ENCODE results near the gene RUVBL1.

The RUVBL1 gene

DNA sequence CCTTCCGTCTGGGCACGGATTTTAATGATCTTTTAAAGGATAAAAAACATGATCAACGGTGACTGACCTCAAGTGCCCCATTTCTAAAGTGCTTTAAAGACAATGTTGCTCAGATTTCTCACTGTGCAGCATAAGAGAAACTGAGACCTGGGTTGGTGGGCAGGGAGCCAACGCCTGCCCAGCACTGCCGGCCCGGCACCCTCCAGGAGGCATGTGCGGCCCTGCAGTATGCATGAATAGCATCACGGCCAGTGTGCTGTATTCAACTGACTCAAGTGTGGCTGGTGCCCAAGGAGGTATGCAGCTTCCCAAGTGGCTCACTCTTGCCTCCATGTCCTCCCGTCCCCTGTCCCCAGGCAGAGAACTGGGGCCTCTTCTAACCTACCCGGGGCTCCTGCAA lies 41.1 kb downstream of the RUVBL1 start:
- H2AK5ac ChIP-seq (ENCODE audit: low read length, severe bottlenecking): peak overlapping the region; percentile 36
- H4K91ac ChIP-seq (ENCODE audit: low read length): no peak overlapping the region
- H3K23ac ChIP-seq (ENCODE audit: low read length in 2 of 2): no peak overlapping the region
- 96% methylated on average over 8 of the region's 10 CpGs for WGBS
- H3K14ac ChIP-seq (ENCODE audit: low read length in 2 of 2): no peak overlapping the region
- no peak overlapping the region for H3K4ac ChIP-seq (ENCODE audit: low read depth in 1 of 2, low read length in 2 of 2)
- H3K18ac ChIP-seq (ENCODE audit: low read depth in 1 of 2, low read length in 2 of 2): no peak overlapping the region
- peaks cover 40% of the 10 kb centered on the region for H3K4me1 ChIP-seq (ENCODE audit: control insufficient read depth, insufficient read depth, low read depth, low read length)
- no peak overlapping the region for H2AFZ ChIP-seq (ENCODE audit: low read depth, low read length)
- no peak overlapping the region for H3K9ac ChIP-seq (ENCODE audit: low read length)
- no peak overlapping the region for H3K4me3 ChIP-seq (ENCODE audit: insufficient read depth in 1 of 2, low read depth in 1 of 2, low read length in 2 of 2)
- H2BK5ac ChIP-seq (ENCODE audit: low read depth, low read length, poor library complexity, severe bottlenecking): no peak overlapping the region
- no peak overlapping the region for H2BK12ac ChIP-seq (ENCODE audit: low read length in 2 of 2)
- no peaks in the 10 kb centered on the region for H3K9me3 ChIP-seq (ENCODE audit: control insufficient read depth, low read length)
- peak overlapping the region; percentile 32 for H3K27ac ChIP-seq (ENCODE audit: low read length, poor library complexity, severe bottlenecking)
- H2BK15ac ChIP-seq (ENCODE audit: low read depth, poor library complexity, severe bottlenecking): no peak overlapping the region
- H3K36me3 ChIP-seq (ENCODE audit: control insufficient read depth in 1 of 2, insufficient read depth in 2 of 2, low read depth in 1 of 2, low read length in 2 of 2): peaks cover 43 to 47% of the 10 kb centered on the region in 2 experiments
- H3K79me1 ChIP-seq (replicated peaks; ENCODE audit: low read length, poor library complexity, severe bottlenecking): peaks cover 5% of the 10 kb centered on the region
- no peak overlapping the region for H3K4me2 ChIP-seq (ENCODE audit: low read length, poor library complexity, severe bottlenecking)
- no peak overlapping the region for H4K8ac ChIP-seq (ENCODE audit: low read length)
- no peak for DNase-seq
- no peaks in the 10 kb centered on the region for H3K27me3 ChIP-seq (ENCODE audit: control insufficient read depth in 1 of 2, insufficient read depth in 1 of 2, low read length in 2 of 2)
- H2BK120ac ChIP-seq (ENCODE audit: low read depth, low read length): no peak overlapping the region

- H3K4me2 ChIP-seq (ENCODE audit: low read length, poor library complexity, severe bottlenecking): no peak overlapping the region
- no peak overlapping the region for H2AFZ ChIP-seq (ENCODE audit: low read depth, low read length)
- H3K4ac ChIP-seq (ENCODE audit: low read depth in 1 of 2, low read length in 2 of 2): no peak overlapping the region
- H3K4me3 ChIP-seq (ENCODE audit: insufficient read depth in 1 of 2, low read depth in 1 of 2, low read length in 2 of 2): no peak overlapping the region
- WGBS: 73% methylated on average over 2 of the region's 4 CpGs
- no peaks in the 10 kb centered on the region for H3K9me3 ChIP-seq (ENCODE audit: control insufficient read depth, low read length)
- H3K9ac ChIP-seq (ENCODE audit: low read length): no peak overlapping the region
- DNase-seq: peak; percentile 40
- no peak overlapping the region for H4K91ac ChIP-seq (ENCODE audit: low read length)
- no peaks in the 10 kb centered on the region for H3K27me3 ChIP-seq (ENCODE audit: control insufficient read depth in 1 of 2, insufficient read depth in 1 of 2, low read length in 2 of 2)
- no peak overlapping the region for H2AK5ac ChIP-seq (ENCODE audit: low read length, severe bottlenecking)
- H3K79me1 ChIP-seq (replicated peaks; ENCODE audit: low read length, poor library complexity, severe bottlenecking): peaks cover 6% of the 10 kb centered on the region
- peaks cover 36 to 41% of the 10 kb centered on the region in 2 experiments for H3K36me3 ChIP-seq (ENCODE audit: control insufficient read depth in 1 of 2, insufficient read depth in 2 of 2, low read depth in 1 of 2, low read length in 2 of 2)
- no peak overlapping the region for H3K14ac ChIP-seq (ENCODE audit: low read length in 2 of 2)
- no peak overlapping the region for H4K8ac ChIP-seq (ENCODE audit: low read length)
- H3K18ac ChIP-seq (ENCODE audit: low read depth in 1 of 2, low read length in 2 of 2): no peak overlapping the region
- no peak overlapping the region for H2BK5ac ChIP-seq (ENCODE audit: low read depth, low read length, poor library complexity, severe bottlenecking)
- H2BK120ac ChIP-seq (ENCODE audit: low read depth, low read length): no peak overlapping the region
- no peak overlapping the region for H2BK15ac ChIP-seq (ENCODE audit: low read depth, poor library complexity, severe bottlenecking)
- H3K27ac ChIP-seq (ENCODE audit: low read length, poor library complexity, severe bottlenecking): peak overlapping the region; percentile 75
- no peak overlapping the region for H2BK12ac ChIP-seq (ENCODE audit: low read length in 2 of 2)
- no peak overlapping the region for H3K23ac ChIP-seq (ENCODE audit: low read length in 2 of 2)
- peaks cover 46% of the 10 kb centered on the region for H3K4me1 ChIP-seq (ENCODE audit: control insufficient read depth, insufficient read depth, low read depth, low read length)
Measured at GRCh38 chr3:128081846-128082245, 41.8 kb downstream of the RUVBL1 start.

DNA sequence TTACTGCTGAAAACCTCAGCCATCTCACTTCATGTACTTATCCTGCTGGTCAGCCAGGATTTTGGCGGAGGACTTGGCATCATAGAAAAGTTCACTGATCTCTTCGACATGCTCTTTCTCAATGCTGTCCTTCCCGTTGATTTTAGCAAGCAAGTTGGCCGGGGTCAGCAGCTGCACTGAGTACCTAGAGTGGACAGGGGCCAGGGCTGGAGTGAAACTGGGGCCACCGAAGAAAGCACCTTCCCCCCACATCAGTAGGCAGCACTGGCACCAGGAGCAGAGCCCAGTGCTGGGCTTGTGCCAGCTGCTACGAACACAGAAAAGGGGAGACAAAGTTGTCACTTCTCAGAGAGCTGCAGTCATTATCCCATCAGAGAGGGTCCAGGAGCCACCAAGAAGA lies 42.4 kb downstream of the RUVBL1 start:
- Histone ChIP-seq H2BK15ac (ENCODE audit: low read depth, poor library complexity, severe bottlenecking) (no peak overlapping the region), H2BK120ac (ENCODE audit: low read depth, low read length) (no peak overlapping the region), H3K79me1 (replicated peaks; ENCODE audit: low read length, poor library complexity, severe bottlenecking) (peaks cover 6% of the 10 kb centered on the region), H3K9me3 (ENCODE audit: control insufficient read depth, low read length) (no peaks in the 10 kb centered on the region), H3K23ac (ENCODE audit: low read length in 2 of 2) (no peak overlapping the region), H3K27me3 (ENCODE audit: control insufficient read depth in 1 of 2, insufficient read depth in 1 of 2, low read length in 2 of 2) (no peaks in the 10 kb centered on the region), H2AFZ (ENCODE audit: low read depth, low read length) (no peak overlapping the region), H2BK5ac (ENCODE audit: low read depth, low read length, poor library complexity, severe bottlenecking) (no peak overlapping the region), H3K14ac (ENCODE audit: low read length in 2 of 2) (no peak overlapping the region), H3K18ac (ENCODE audit: low read depth in 1 of 2, low read length in 2 of 2) (peak overlapping the region in 1 of 2 experiments; percentile 26), H3K4me3 (ENCODE audit: insufficient read depth in 1 of 2, low read depth in 1 of 2, low read length in 2 of 2) (no peak overlapping the region), H3K4me1 (ENCODE audit: control insufficient read depth, insufficient read depth, low read depth, low read length) (peaks cover 50% of the 10 kb centered on the region), H3K4me2 (ENCODE audit: low read length, poor library complexity, severe bottlenecking) (no peak overlapping the region), H4K91ac (ENCODE audit: low read length) (no peak overlapping the region), H3K9ac (ENCODE audit: low read length) (no peak overlapping the region), H3K4ac (ENCODE audit: low read depth in 1 of 2, low read length in 2 of 2) (no peak overlapping the region), H3K27ac (ENCODE audit: low read length, poor library complexity, severe bottlenecking) (peak overlapping the region; percentile 75), H4K8ac (ENCODE audit: low read length) (no peak overlapping the region), H2BK12ac (ENCODE audit: low read length in 2 of 2) (peak overlapping the region in 1 of 2 experiments; percentile 21), H2AK5ac (ENCODE audit: low read length, severe bottlenecking) (peak overlapping the region; percentile 87), H3K36me3 (ENCODE audit: control insufficient read depth in 1 of 2, insufficient read depth in 2 of 2, low read depth in 1 of 2, low read length in 2 of 2) (peaks cover 30 to 36% of the 10 kb centered on the region in 2 experiments)
- no peak for DNase-seq
- WGBS: 97% methylated on average over 6 of the region's 6 CpGs

DNA sequence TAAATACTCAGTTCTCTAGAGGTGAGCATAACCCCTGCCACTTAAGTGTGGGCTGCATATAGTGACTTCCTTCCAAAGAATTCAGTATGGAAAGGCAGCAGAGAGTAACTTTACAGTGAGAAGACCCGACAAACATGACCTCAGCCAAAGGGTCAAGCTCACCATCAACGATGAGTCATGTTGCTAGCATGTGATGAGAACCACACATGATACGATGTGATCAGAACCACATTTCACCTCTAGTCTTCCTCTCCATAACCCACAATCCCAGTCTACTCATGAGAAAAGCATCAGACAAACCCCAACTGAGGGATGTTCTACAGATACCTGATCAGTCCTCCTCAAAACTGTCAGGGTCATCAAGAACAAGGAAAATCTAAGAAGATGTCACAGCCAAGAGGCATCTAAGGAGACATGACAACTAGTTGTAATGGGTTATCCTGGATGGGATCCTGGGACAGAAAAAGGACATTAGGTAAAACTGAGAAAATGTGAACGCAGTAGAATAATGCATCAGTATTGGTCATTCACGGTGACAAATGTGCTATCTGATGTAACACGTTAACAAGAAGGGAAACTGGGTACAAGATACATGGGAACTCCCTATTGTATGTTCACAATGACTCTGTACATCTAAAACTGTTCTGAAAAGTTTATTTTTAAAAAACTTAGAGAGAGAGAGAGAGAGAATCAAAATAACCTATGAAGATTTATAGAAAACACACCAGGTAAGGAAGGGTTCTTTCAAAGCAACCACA lies 43.1 kb downstream of the RUVBL1 start:
- Histone ChIP-seq H3K4me1 (ENCODE audit: control insufficient read depth, insufficient read depth, low read depth, low read length) (peaks cover 55% of the 10 kb centered on the region), H3K27ac (ENCODE audit: low read length, poor library complexity, severe bottlenecking) (no peak overlapping the region), H2BK15ac (ENCODE audit: low read depth, poor library complexity, severe bottlenecking) (no peak overlapping the region), H2BK12ac (ENCODE audit: low read length in 2 of 2) (no peak overlapping the region), H4K8ac (ENCODE audit: low read length) (no peak overlapping the region), H3K14ac (ENCODE audit: low read length in 2 of 2) (no peak overlapping the region), H3K23ac (ENCODE audit: low read length in 2 of 2) (no peak overlapping the region), H3K36me3 (ENCODE audit: control insufficient read depth in 1 of 2, insufficient read depth in 2 of 2, low read depth in 1 of 2, low read length in 2 of 2) (peaks cover 23 to 29% of the 10 kb centered on the region in 2 experiments), H2AFZ (ENCODE audit: low read depth, low read length) (no peak overlapping the region), H3K79me1 (replicated peaks; ENCODE audit: low read length, poor library complexity, severe bottlenecking) (peaks cover 6% of the 10 kb centered on the region), H3K18ac (ENCODE audit: low read depth in 1 of 2, low read length in 2 of 2) (no peak overlapping the region), H2BK5ac (ENCODE audit: low read depth, low read length, poor library complexity, severe bottlenecking) (no peak overlapping the region), H3K4me2 (ENCODE audit: low read length, poor library complexity, severe bottlenecking) (no peak overlapping the region), H4K91ac (ENCODE audit: low read length) (no peak overlapping the region), H3K9ac (ENCODE audit: low read length) (no peak overlapping the region), H3K27me3 (ENCODE audit: control insufficient read depth in 1 of 2, insufficient read depth in 1 of 2, low read length in 2 of 2) (no peaks in the 10 kb centered on the region), H3K4me3 (ENCODE audit: insufficient read depth in 1 of 2, low read depth in 1 of 2, low read length in 2 of 2) (no peak overlapping the region), H2AK5ac (ENCODE audit: low read length, severe bottlenecking) (no peak overlapping the region), H2BK120ac (ENCODE audit: low read depth, low read length) (no peak overlapping the region), H3K4ac (ENCODE audit: low read depth in 1 of 2, low read length in 2 of 2) (no peak overlapping the region), H3K9me3 (ENCODE audit: control insufficient read depth, low read length) (no peaks in the 10 kb centered on the region)
- peak; percentile 92 for DNase-seq
- WGBS: 47% methylated on average over 6 of the region's 6 CpGs

Measured in mesenchymal stem cell (in vitro differentiated cells and primary cell).